AG04450 (cell line): ENCODE data around the gene DRC1. TPM values are rescaled to one million over a fixed set of nuclear protein-coding genes. Genes with fewer than 3 reads are reported as not detected.

Source experiments
- CTCF ChIA-PET: fragments of 300-600, 350-600 bp; formaldehyde crosslinking; extraction: SDS; loops from one replicate; lab custom pipeline; 2022; ENCODE audit warnings: antibody characterized with exemption, inconsistent platforms; lab: Charles Lee
- POLR2A ChIA-PET: fragments of 350-600 bp; formaldehyde crosslinking; extraction: SDS; loops from one replicate; lab custom pipeline; 2021; ENCODE audit warnings: antibody characterized with exemption, inconsistent platforms; lab: Yijun Ruan, JAX
- DNase-seq: peaks from one replicate; pipeline ENCODE4 v3.0.0-alpha.2; 2011; ENCODE audit warnings: low read depth, low spot score
- H3K27ac ChIP-seq: one replicate; pipeline ENCODE4 v1.5.1; 2012; ENCODE audit warnings: low read depth, low read length, control low read depth
- H3K27me3 ChIP-seq: one replicate; pipeline ENCODE4 v1.6.0; 2012; ENCODE audit warnings: low read length; ENCODE audit not compliant: control insufficient read depth, insufficient read depth
- H3K4me3 ChIP-seq: 2 replicates; pipeline ENCODE4 v1.5.1; 2011; ENCODE audit warnings: mild to moderate bottlenecking, low read depth, low read length, control low read depth
- H3K9me3 ChIP-seq: 2 replicates; pipeline ENCODE4 v1.5.1; 2012; ENCODE audit warnings: low read length; ENCODE audit not compliant: control insufficient read depth, insufficient read depth
- CTCF ChIP-seq: IDR thresholded peaks from 2 replicates; pipeline ENCODE4 v1.5.1; 2011; ENCODE audit warnings: low read depth, low read length, control low read depth, inconsistent platforms
- polyA plus RNA-seq: library from polyadenylated mRNA; depleted of rRNA; stranded (reverse); fragments of >200 nt; gene quantifications from 2 replicates; pipeline ENCODE4 v1.2.3, GENCODE V29; 2011

Gene DRC1
- polyA plus RNA-seq, 1 experiment = not detected

DNA sequence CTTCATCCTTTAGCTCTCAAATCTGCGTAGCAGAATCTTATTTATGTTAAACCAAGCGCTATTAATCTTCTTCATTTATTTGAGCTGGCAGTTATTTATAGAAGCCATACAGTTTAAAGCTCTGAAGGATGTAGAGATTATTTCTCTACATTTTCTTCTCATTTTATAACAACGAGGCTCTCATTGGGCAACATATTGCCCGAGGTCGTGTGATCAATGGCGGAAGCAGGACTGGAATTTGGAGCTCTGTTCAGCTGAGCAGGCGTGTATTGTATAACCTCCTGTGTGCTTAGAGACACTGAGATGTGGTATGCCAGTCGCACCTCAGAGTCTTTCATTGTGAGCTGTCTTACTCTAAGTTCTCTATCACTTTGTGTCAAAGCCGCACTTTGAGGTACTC lies 17.5 kb upstream of the DRC1 start:
- no peak for DNase-seq
- no peak overlapping the region for H3K27ac ChIP-seq
- ChIA-PET POLR2A (no interaction called here), CTCF (no interaction called here)
- no peak overlapping the region for H3K4me3 ChIP-seq
- no peaks in the 10 kb centered on the region for H3K9me3 ChIP-seq
- no peak for TF ChIP-seq CTCF
- no peaks in the 10 kb centered on the region for H3K27me3 ChIP-seq

DNA sequence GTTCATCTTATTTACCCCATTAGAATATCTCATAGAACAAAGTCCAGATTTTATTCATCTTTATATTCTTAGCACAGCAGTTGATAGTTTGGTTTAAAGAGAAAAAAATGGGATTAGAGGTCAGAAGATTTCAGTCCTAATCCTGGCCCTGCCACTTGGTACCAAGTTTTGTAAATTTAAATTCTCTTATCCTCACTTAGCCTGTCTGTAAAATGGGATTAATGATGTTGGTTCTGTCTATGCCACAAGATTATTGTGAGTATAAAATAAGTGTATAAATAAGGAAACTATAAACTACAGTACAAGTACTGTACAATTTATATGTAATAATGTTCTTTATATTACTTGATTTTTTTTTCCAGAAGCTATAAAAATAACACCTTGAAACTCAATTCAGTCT lies 17.1 kb upstream of the DRC1 start:
- Histone ChIP-seq H3K9me3 (no peaks in the 10 kb centered on the region), H3K4me3 (no peak overlapping the region), H3K27ac (no peak overlapping the region), H3K27me3 (no peaks in the 10 kb centered on the region)
- no peak for TF ChIP-seq CTCF
- ChIA-PET POLR2A (no interaction called here), CTCF (no interaction called here)
- no peak for DNase-seq

- no peak for TF ChIP-seq CTCF
- no peak overlapping the region for H3K27ac ChIP-seq
- no peak for DNase-seq
- H3K4me3 ChIP-seq = no peak overlapping the region
- no peaks in the 10 kb centered on the region for H3K9me3 ChIP-seq
- ChIA-PET CTCF (no interaction called here), POLR2A (no interaction called here)
- no peaks in the 10 kb centered on the region for H3K27me3 ChIP-seq
Observed at GRCh38 chr2:26387189-26387588, 14.5 kb upstream of the DRC1 start.

- ChIA-PET CTCF (no interaction called here), POLR2A (interaction anchor here (0.5 kb wide), 1 partner anchor 163 kb away, joined by 9 read pairs; no protein-coding TSS in a partner anchor)
Observed at GRCh38 chr2:26394694-26395093, 7.0 kb upstream of the DRC1 start.

DNA sequence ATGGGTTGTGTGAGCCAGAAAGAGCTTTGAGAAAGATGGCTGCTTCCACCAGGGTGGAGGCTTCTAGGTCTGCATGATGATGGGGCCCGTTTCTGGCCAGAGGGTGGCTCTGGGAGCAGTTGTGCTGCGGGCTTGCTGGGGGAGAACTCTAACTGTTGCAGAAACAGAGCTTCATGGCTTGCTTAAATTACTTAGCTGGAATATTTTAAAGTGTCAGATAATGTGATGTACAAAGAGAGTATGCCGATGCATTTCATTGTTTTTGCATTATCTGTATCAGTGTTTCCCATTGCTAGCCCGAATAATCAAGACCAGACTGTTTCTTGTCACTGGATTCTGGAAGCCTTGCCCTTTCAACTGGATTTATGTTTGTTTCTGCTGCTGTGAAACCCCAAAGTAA lies 6.3 kb upstream of the DRC1 start:
- CTCF ChIA-PET = no interaction called here
- no peak for TF ChIP-seq CTCF
- H3K27ac ChIP-seq = no peak overlapping the region
- no peaks in the 10 kb centered on the region for H3K27me3 ChIP-seq
- H3K4me3 ChIP-seq = no peak overlapping the region
- H3K9me3 ChIP-seq = no peaks in the 10 kb centered on the region
- DNase-seq = no peak
- POLR2A ChIA-PET = interaction anchor here (0.5 kb wide), 1 partner anchor 163 kb away, joined by 9 read pairs; no protein-coding TSS in a partner anchor

More at GRCh38 chr2:26394694-26395093, 7.0 kb upstream of the DRC1 start:
- no peak for TF ChIP-seq CTCF
- no peaks in the 10 kb centered on the region for H3K9me3 ChIP-seq
- no peak for DNase-seq
- no peaks in the 10 kb centered on the region for H3K27me3 ChIP-seq
- H3K4me3 ChIP-seq = no peak overlapping the region
- no peak overlapping the region for H3K27ac ChIP-seq
